Right lobe of liver (tissue), 6 donors: Measurements from ENCODE around the gene SAP30BP. TPM values are rescaled to one million over a fixed set of nuclear protein-coding genes. Genes with fewer than 3 reads are reported as not detected.
A peak's percentile ranks its signal among the peaks of the same experiment; 100 is the strongest.

Experiments used
- ATAC-seq, 4 donors: fragments of 200-7000 bp; cut with Tn5 transposase; one replicate each; pipeline ENCODE4 v1.9.1; 2020; ENCODE audit warnings: mild to moderate bottlenecking in 4 of 4, moderate library complexity in 4 of 4
- DNase-seq, 3 donors: peaks; one replicate each; pipeline ENCODE4 v3.0.0-alpha.2; 2020
- H3K27ac ChIP-seq, 3 donors: fragments of 200-600 bp; one replicate each; pipeline ENCODE4 v1.8.0; 2022
- H3K27me3 ChIP-seq, 2 donors: fragments of 200-600 bp; one replicate each; pipeline ENCODE4 v1.8.0; 2022
- H3K36me3 ChIP-seq, 4 donors: fragments of 200-600 bp; sonication (generic) in 1 of 4; one replicate each; pipeline versions ENCODE4 v1.5.1 to v1.8.0; 2017 to 2022; ENCODE audit warnings: control low read depth in 1 of 4
- H3K4me1 ChIP-seq, 4 donors: fragments of 200-600 bp; sonication (generic) in 1 of 4; one replicate each; pipeline versions ENCODE4 v1.5.1 to v1.8.0; 2017 to 2022; ENCODE audit warnings: control low read depth in 1 of 4
- H3K4me3 ChIP-seq, 3 donors: fragments of 200-600 bp; one replicate each; pipeline ENCODE4 v1.8.0; 2022
- H3K9me3 ChIP-seq, 4 donors: fragments of 200-600 bp; sonication (generic) in 1 of 4; one replicate each; pipeline versions ENCODE4 v1.5.1 to v1.8.0; 2017 to 2022; ENCODE audit warnings: control low read depth in 1 of 4
- CTCF ChIP-seq, 4 donors: fragments of 200-600 bp in 3 of 4; fragments of 450-650 bp in 1 of 4; IDR thresholded peaks; one replicate each; pipeline versions ENCODE4 v1.5.1 to v1.8.0; 2016 to 2022; ENCODE audit warnings: antibody characterized with exemption in 4 of 4, mild to moderate bottlenecking in 2 of 4
- POLR2A ChIP-seq: fragments of 450-650 bp; IDR thresholded peaks from one replicate; pipeline ENCODE4 v1.6.1; 2017; ENCODE audit warnings: antibody characterized with exemption, mild to moderate bottlenecking
- WGBS: methylation state at CpG from one replicate; pipeline ENCODE4 v1.1.6; 2018; ENCODE audit warnings: low coverage, low lambda C conversion rate; ENCODE audit not compliant: insufficient coverage; ENCODE audit errors: missing lambda C conversion rate; 5-methylcytosine and 5-hydroxymethylcytosine counted together
- intact Hi-C, 2 donors: fragments of 100-400 bp; cut with DNase I; formaldehyde crosslinking; loops; one replicate each; pipeline versions ENCODE4 v1.11.2 to v1.14.1; 2022
- total RNA-seq, 6 experiments: library from RNA; depleted of rRNA in 2 of 6; stranded (reverse); fragments of >200 nt in 2 of 6; fragmentation: NEBNext Ultra II Directional in 3 of 6; extraction: Animal tissue kit (Norgen Biotek cat#: 25700) in 3 of 6; gene quantifications; one replicate each; pipeline versions ENCODE4 v1.1.0 to v1.2.4, GENCODE V29; 2016 to 2023
- donor health status: DM: no; HTN: yes; CAD: no.
- donor health status: DM: no; HTN: no; CAD: no.
- donor health status: DM: no; HTN: no; CAD: no.
- donor health status: DM: no; HTN: yes; CAD: no.
- donor health status: DM: no; HTN: yes; CAD: no.

The SAP30BP gene
- total RNA-seq, 6 experiments from 2014 or later = 24.0 to 36.0 (median 27.0) TPM

- no peaks in the 10 kb centered on the region for H3K4me1 ChIP-seq
- H3K36me3 ChIP-seq = peaks cover 0 to 59% (median 11%) of the 10 kb centered on the region in 4 donors
- H3K27me3 ChIP-seq = no peaks in the 10 kb centered on the region
- ATAC-seq = no peak
- TF ChIP-seq POLR2A (no peak), CTCF (IDR thresholded peaks at IDR 0.05) (no peak)
- no peak overlapping the region for H3K4me3 ChIP-seq
- WGBS = 71% methylated on average over 4 of the region's 5 CpGs
- no peak overlapping the region for H3K27ac ChIP-seq
- no peaks in the 10 kb centered on the region for H3K9me3 ChIP-seq
- intact Hi-C loops = no loop called here
- peak in 1 of 3 donors; percentile 7 for DNase-seq
These were observed 8.9 kb upstream of the SAP30BP start for GRCh38 chr17:75658237-75658636.

GRCh38 chr17:75661531-75661930 lies 5.6 kb upstream of the SAP30BP start:
- ATAC-seq = no peak
- no peaks in the 10 kb centered on the region for H3K27me3 ChIP-seq
- DNase-seq = peak in 1 of 3 donors; percentile 4
- peaks cover 0 to 8% (median 3%) of the 10 kb centered on the region in 4 donors for H3K4me1 ChIP-seq
- H3K27ac ChIP-seq = no peak overlapping the region
- peaks cover 0 to 50% (median 9%) of the 10 kb centered on the region in 4 donors for H3K36me3 ChIP-seq
- intact Hi-C loops = no loop called here
- no peak for TF ChIP-seq CTCF (IDR thresholded peaks at IDR 0.05)
- TF ChIP-seq POLR2A = no peak
- 94% methylated on average over 2 of the region's 4 CpGs for WGBS
- no peaks in the 10 kb centered on the region for H3K9me3 ChIP-seq
- no peak overlapping the region for H3K4me3 ChIP-seq

DNA sequence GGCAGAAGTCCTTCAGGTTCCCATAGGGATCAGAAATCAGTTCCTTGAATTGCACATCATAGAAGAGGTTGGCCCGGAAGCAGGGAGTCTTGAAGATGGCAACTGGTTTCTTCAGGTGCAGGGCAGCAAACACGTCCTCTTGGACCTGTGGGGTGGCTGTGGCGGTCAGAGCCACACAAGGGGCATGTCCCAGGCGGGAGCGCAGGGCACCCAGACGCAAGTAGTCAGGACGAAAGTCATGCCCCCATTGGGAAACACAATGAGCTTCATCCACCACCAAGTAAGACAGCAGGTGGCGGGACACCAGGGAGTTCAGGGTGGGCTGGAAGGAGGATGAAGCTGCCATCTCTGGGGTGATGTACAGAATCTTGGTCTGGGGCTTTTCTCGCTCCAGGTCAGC lies 4.6 kb upstream of the SAP30BP start:
- no peak overlapping the region for H3K27ac ChIP-seq
- TF ChIP-seq CTCF (IDR thresholded peaks at IDR 0.05) (no peak), POLR2A (no peak)
- H3K9me3 ChIP-seq = no peaks in the 10 kb centered on the region
- WGBS = no CpG with 5 or more reads among the region's 9 CpGs
- peaks cover 0 to 43% (median 9%) of the 10 kb centered on the region in 4 donors for H3K36me3 ChIP-seq
- DNase-seq = no peak
- H3K4me1 ChIP-seq = peaks cover 0 to 8% (median 3%) of the 10 kb centered on the region in 4 donors
- no peak for ATAC-seq
- H3K4me3 ChIP-seq = no peak overlapping the region
- intact Hi-C loops = no loop called here
- no peaks in the 10 kb centered on the region for H3K27me3 ChIP-seq

GRCh38 chr17:75664099-75664549 lies 3.0 kb upstream of the SAP30BP start:
- intact Hi-C loops = no loop called here
- no peaks in the 10 kb centered on the region for H3K27me3 ChIP-seq
- TF ChIP-seq CTCF (IDR thresholded peaks at IDR 0.05) (no peak), POLR2A (no peak)
- no peaks in the 10 kb centered on the region for H3K9me3 ChIP-seq
- peaks cover 0 to 17% (median 6%) of the 10 kb centered on the region in 4 donors for H3K4me1 ChIP-seq
- DNase-seq = no peak
- peaks cover 0 to 43% (median 10%) of the 10 kb centered on the region in 4 donors for H3K36me3 ChIP-seq
- no peak overlapping the region for H3K4me3 ChIP-seq
- H3K27ac ChIP-seq = no peak overlapping the region
- ATAC-seq = no peak
- WGBS = 89% methylated on average over 3 of the region's 3 CpGs

DNA sequence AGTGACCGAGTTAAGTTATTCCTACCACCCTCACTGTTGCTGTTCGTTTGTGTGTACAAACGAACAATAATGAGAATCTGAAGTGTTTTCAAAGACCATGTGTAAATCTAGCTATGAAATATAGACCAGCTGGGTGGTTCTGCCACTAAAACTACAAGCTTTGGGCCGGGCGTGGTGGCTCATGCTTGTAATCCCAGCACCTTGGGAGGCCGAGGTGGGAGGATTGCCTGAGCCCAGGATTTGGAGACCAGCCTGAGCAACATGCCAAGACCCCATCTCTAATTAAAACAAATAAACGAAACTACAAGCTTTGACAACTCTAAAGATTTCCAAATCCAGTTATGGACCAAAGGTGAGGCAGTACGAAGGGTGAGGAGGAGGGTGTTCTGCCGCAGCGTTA lies 1.2 kb upstream of the SAP30BP start:
- Histone ChIP-seq H3K27ac (no peak overlapping the region), H3K4me3 (peak overlapping the region in 2 of 3 donors; percentile 86 to 93), H3K9me3 (no peaks in the 10 kb centered on the region), H3K36me3 (peaks cover 0 to 53% (median 15%) of the 10 kb centered on the region in 4 donors), H3K4me1 (peaks cover 0 to 17% (median 6%) of the 10 kb centered on the region in 4 donors), H3K27me3 (no peaks in the 10 kb centered on the region)
- intact Hi-C loops = no loop called here
- 83% methylated on average over 4 of the region's 10 CpGs for WGBS
- ATAC-seq = no peak
- DNase-seq = peak in 1 of 3 donors; percentile 37
- TF ChIP-seq POLR2A (no peak), CTCF (IDR thresholded peaks at IDR 0.05) (no peak)
